IMR-90 (cell line): ENCODE results near the gene ATXN1. TPM values are rescaled to one million over a fixed set of nuclear protein-coding genes. Genes with fewer than 3 reads are reported as not detected.

ENCODE experiments used
- ATAC-seq: fragments of 200-7000 bp; cut with Tn5 transposase; 2 replicates; pipeline ENCODE4 v1.9.1; 2020; ENCODE audit warnings: low read depth, mild to moderate bottlenecking, moderate library complexity
- BruUV-seq: library from RNA; stranded (reverse); fragments of 400-500 nt; replicated peaks from 2 replicates; lab custom pipeline; 2021; lab: Mats Ljungman, UMichigan
- CTCF ChIA-PET: fragments of 300-600 bp; formaldehyde crosslinking; extraction: SDS; loops from one replicate; lab custom pipeline; 2021; ENCODE audit warnings: antibody characterized with exemption; lab: Yijun Ruan, JAX
- POLR2A ChIA-PET: fragments of 300-600 bp; sonication (Branson Sonifier 250); formaldehyde crosslinking; loops from one replicate; lab custom pipeline; 2022; ENCODE audit warnings: antibody characterized with exemption; ENCODE audit not compliant: unreplicated experiment; lab: Charles Lee
- DNase-seq: peaks from one replicate; pipeline ENCODE4 v3.0.0; 2013
- H2AFZ ChIP-seq: replicated peaks from 2 replicates; pipeline ENCODE3; 2013; ENCODE audit warnings: low read length, mild to moderate bottlenecking; ENCODE audit not compliant: poor library complexity
- H2AK5ac ChIP-seq: 2 replicates; pipeline ENCODE4 v1.6.1; 2013; ENCODE audit warnings: low read depth, low read length, inconsistent platforms
- H2AK9ac ChIP-seq: replicated peaks from 2 replicates; pipeline ENCODE3; 2013; ENCODE audit warnings: mild to moderate bottlenecking, low read depth, low read length, moderate library complexity; ENCODE audit not compliant: poor library complexity
- H2BK120ac ChIP-seq: 2 replicates; pipeline ENCODE4 v1.6.1; 2013; ENCODE audit warnings: low read depth, low read length, inconsistent platforms
- H2BK15ac ChIP-seq: 3 replicates; pipeline ENCODE4 v1.6.1; 2013; ENCODE audit warnings: low read depth, low read length, inconsistent platforms
- H2BK20ac ChIP-seq: 2 replicates; pipeline ENCODE4 v1.6.1; 2013; ENCODE audit warnings: low read depth, mild to moderate bottlenecking, inconsistent platforms, low read length, moderate library complexity
- H2BK5ac ChIP-seq: 2 replicates; pipeline ENCODE4 v1.6.1; 2013; ENCODE audit warnings: mild to moderate bottlenecking, low read depth, low read length, inconsistent platforms; ENCODE audit not compliant: poor library complexity, severe bottlenecking
- H3K14ac ChIP-seq: replicated peaks from 2 replicates; pipeline ENCODE4 v1.6.1; 2013; ENCODE audit warnings: low read depth, low read length, inconsistent platforms
- H3K18ac ChIP-seq: 2 replicates; pipeline ENCODE4 v1.6.1; 2013; ENCODE audit warnings: low read depth, low read length, control low read depth
- H3K23ac ChIP-seq: 2 replicates; pipeline ENCODE4 v1.6.1; 2013; ENCODE audit warnings: low read depth, low read length, inconsistent platforms
- H3K27ac ChIP-seq: 2 replicates; pipeline ENCODE4 v1.5.1; 2013; ENCODE audit warnings: mild to moderate bottlenecking, control low read depth, low read length; ENCODE audit not compliant: insufficient read depth
- H3K27me3 ChIP-seq: 2 replicates; pipeline ENCODE4 v1.6.1; 2013; ENCODE audit warnings: low read length; ENCODE audit not compliant: control insufficient read depth, insufficient read depth
- H3K36me3 ChIP-seq: 2 replicates; pipeline ENCODE4 v1.6.1; 2013; ENCODE audit warnings: low read length, mixed read lengths; ENCODE audit not compliant: control insufficient read depth, insufficient read depth
- H3K4ac ChIP-seq: 2 replicates; pipeline ENCODE4 v1.6.1; 2013; ENCODE audit warnings: low read depth, low read length, inconsistent platforms
- H3K4me1 ChIP-seq: 2 replicates; pipeline ENCODE4 v1.6.1; 2013; ENCODE audit warnings: low read length, mixed read lengths; ENCODE audit not compliant: control insufficient read depth, insufficient read depth
- H3K4me2 ChIP-seq: 2 replicates; pipeline ENCODE4 v1.6.1; 2013; ENCODE audit warnings: low read depth, mild to moderate bottlenecking, control low read depth, low read length, moderate library complexity
- H3K4me3 ChIP-seq: 2 replicates; pipeline ENCODE4 v1.5.1; 2013; ENCODE audit warnings: low read depth, mild to moderate bottlenecking, control low read depth, low read length, moderate library complexity; ENCODE audit not compliant: insufficient read depth
- H3K56ac ChIP-seq: 2 replicates; pipeline ENCODE4 v1.6.1; 2013; ENCODE audit warnings: low read length, inconsistent platforms; ENCODE audit not compliant: insufficient read depth; ENCODE audit errors: extremely low read depth
- H3K79me1 ChIP-seq, 2 experiments: 2 replicates each; pipeline ENCODE4 v1.6.1; 2013; ENCODE audit warnings: low read length in 2 of 2, inconsistent platforms in 1 of 2, low read depth in 1 of 2
- H3K9ac ChIP-seq: 2 replicates; pipeline ENCODE4 v1.6.1; 2013; ENCODE audit warnings: low read depth, low read length, control low read depth
- H3K9me1 ChIP-seq: 2 replicates; pipeline ENCODE4 v1.6.1; 2013; ENCODE audit warnings: low read length, inconsistent platforms; ENCODE audit not compliant: insufficient read depth
- H3K9me3 ChIP-seq: 2 replicates; pipeline ENCODE4 v1.6.1; 2013; ENCODE audit warnings: low read length; ENCODE audit not compliant: control insufficient read depth, insufficient read depth
- H4K20me1 ChIP-seq: 2 replicates; pipeline ENCODE4 v1.6.1; 2013; ENCODE audit warnings: low read length, inconsistent platforms; ENCODE audit not compliant: insufficient read depth
- H4K5ac ChIP-seq: 2 replicates; pipeline ENCODE4 v1.6.1; 2013; ENCODE audit warnings: mild to moderate bottlenecking, low read depth, low read length, control low read depth
- H4K8ac ChIP-seq, 2 experiments: 2 replicates each; pipeline ENCODE4 v1.6.1; 2013; ENCODE audit warnings: low read depth in 2 of 2, low read length in 2 of 2, control low read depth in 1 of 2, inconsistent platforms in 1 of 2
- H4K91ac ChIP-seq: 2 replicates; pipeline ENCODE4 v1.6.1; 2013; ENCODE audit warnings: low read depth, low read length, inconsistent platforms; ENCODE audit not compliant: insufficient read depth
- BHLHE40 ChIP-seq: fragments of 150-350 bp; IDR thresholded peaks from 2 replicates; pipeline ENCODE4 v1.6.1; 2016; ENCODE audit warnings: mild to moderate bottlenecking, low read depth, low read length
- CHD1 ChIP-seq: IDR thresholded peaks from 2 replicates; pipeline ENCODE4 v1.6.1; 2012; ENCODE audit warnings: low read depth, low read length, improper control_type of control experiment
- CTCF ChIP-seq: conservative IDR thresholded peaks from 2 replicates; pipeline ENCODE4 v1.5.1; 2012; ENCODE audit warnings: mild to moderate bottlenecking, low read depth, low read length, improper control_type of control experiment
- FOS ChIP-seq: fragments of 150-350 bp; IDR thresholded peaks from 2 replicates; pipeline ENCODE4 v1.6.1; 2016; ENCODE audit warnings: low read depth, low read length
- MAFK ChIP-seq: IDR thresholded peaks from 2 replicates; pipeline ENCODE4 v1.6.1; 2012; ENCODE audit warnings: low read depth, low read length, improper control_type of control experiment
- MAZ ChIP-seq: IDR thresholded peaks from 2 replicates; pipeline ENCODE4 v1.6.1; 2012; ENCODE audit warnings: low read depth, mild to moderate bottlenecking, low read length, improper control_type of control experiment, moderate library complexity, borderline replicate concordance
- MXI1 ChIP-seq: IDR thresholded peaks from 2 replicates; pipeline ENCODE4 v1.6.1; 2012; ENCODE audit warnings: low read depth, mild to moderate bottlenecking, low read length, moderate library complexity, borderline replicate concordance
- NFE2L2 ChIP-seq: fragments of 150-350 bp; IDR thresholded peaks from 2 replicates; pipeline ENCODE4 v1.6.1; 2016; ENCODE audit warnings: low read depth, mild to moderate bottlenecking, low read length
- POLR2A ChIP-seq: IDR thresholded peaks from 2 replicates; pipeline ENCODE4 v1.6.1; 2012; ENCODE audit warnings: mild to moderate bottlenecking, low read depth, low read length
- RAD21 ChIP-seq: IDR thresholded peaks from 2 replicates; pipeline ENCODE4 v1.6.1; 2012; ENCODE audit warnings: low read length, improper control_type of control experiment
- RCOR1 ChIP-seq: IDR thresholded peaks from 2 replicates; pipeline ENCODE4 v1.6.1; 2012; ENCODE audit warnings: mild to moderate bottlenecking, low read length, improper control_type of control experiment; ENCODE audit not compliant: insufficient replicate concordance
- RFX5 ChIP-seq: IDR thresholded peaks from 2 replicates; pipeline ENCODE4 v1.8.0; 2012; ENCODE audit warnings: low read depth, mild to moderate bottlenecking, low read length, moderate library complexity
- SMC3 ChIP-seq: fragments of 150-350 bp; IDR thresholded peaks from 2 replicates; pipeline ENCODE4 v1.6.1; 2016; ENCODE audit warnings: low read depth, mild to moderate bottlenecking, antibody characterized with exemption, low read length, moderate library complexity
- USF2 ChIP-seq: fragments of 150-350 bp; IDR thresholded peaks from 2 replicates; pipeline ENCODE4 v1.6.1; 2017; ENCODE audit warnings: mild to moderate bottlenecking, antibody characterized with exemption, low read length, low read depth
- WGBS, 2 experiments: methylation state at CpG; one replicate each; pipeline versions ENCODE4 v1.1.5 to v1.1.7; 2013; ENCODE audit warnings: missing lambda C conversion rate in 2 of 2; ENCODE audit not compliant: insufficient read length in 1 of 2; ENCODE audit errors: extremely low coverage in 2 of 2; 5-methylcytosine and 5-hydroxymethylcytosine counted together
- dilution Hi-C: fragments of 300-500 bp; cut with HindIII; formaldehyde crosslinking; loops from one replicate; pipeline ENCODE4 v1.14.3; 2018; ENCODE audit warnings: low sequenced_read_pairs; ENCODE audit not compliant: unreplicated experiment
- in situ Hi-C: fragments of 300-500 bp; cut with MboI; formaldehyde crosslinking; loops from 3 replicates; pipeline ENCODE4 v1.14.3; 2019; ENCODE audit warnings: low sequenced_read_pairs, inconsistent platforms, mixed read lengths
- intact Hi-C: fragments of 100-400 bp; cut with micrococcal nuclease; formaldehyde crosslinking; loops from 2 replicates; pipeline ENCODE4 v1.10.0; 2022
- polyA plus RNA-seq, 3 experiments: library from polyadenylated mRNA; depleted of rRNA; stranded (reverse); fragments of >200 nt; gene quantifications; 2 replicates each; pipeline ENCODE4 v1.2.3, GENCODE V29; 2012; ENCODE audit warnings: low replicate concordance in 1 of 3
- total RNA-seq: library from RNA; depleted of rRNA; stranded (reverse); fragments of >200 nt; gene quantifications from 2 replicates; pipeline ENCODE4 v1.2.3, GENCODE V29; 2012

Gene ATXN1
- total and polyA plus RNA-seq, 2 of the 4 experiments (the other 2 are of a cell fraction) = 7.3 to 11.1 TPM

- H4K5ac ChIP-seq = no peak overlapping the region
- in situ Hi-C loops (no loop called here), intact Hi-C loops (no loop called here), dilution Hi-C loops (no loop called here)
- H2AFZ ChIP-seq = no peak overlapping the region
- H3K27me3 ChIP-seq = no peaks in the 10 kb centered on the region
- H3K79me1 ChIP-seq = peaks cover 15 to 18% of the 10 kb centered on the region in 2 experiments
- H3K9me3 ChIP-seq = no peaks in the 10 kb centered on the region
- TF ChIP-seq MAZ (no peak), MXI1 (no peak), POLR2A (no peak), SMC3 (no peak), RAD21 (no peak), RFX5 (no peak), RCOR1 (no peak), FOS (no peak), CHD1 (no peak), BHLHE40 (no peak), USF2 (no peak), CTCF (no peak), MAFK (no peak), NFE2L2 (no peak)
- CTCF ChIA-PET = no interaction called here
- no peak overlapping the region for H3K14ac ChIP-seq
- no peak overlapping the region for H2AK9ac ChIP-seq
- H3K9me1 ChIP-seq = peaks cover 10% of the 10 kb centered on the region
- no peak overlapping the region for H3K4ac ChIP-seq
- no peaks in the 10 kb centered on the region; the same call in 1 of the 2 replicates for H3K36me3 ChIP-seq
- DNase-seq (no peak), ATAC-seq (no peak)
- no peak overlapping the region for H4K91ac ChIP-seq
- H3K9ac ChIP-seq = no peak overlapping the region
- H3K27ac ChIP-seq = no peak overlapping the region
- H2BK120ac ChIP-seq = no peak overlapping the region
- H3K4me3 ChIP-seq = no peak overlapping the region
- BruUV-seq = no TSS peak
- H4K20me1 ChIP-seq = no peaks in the 10 kb centered on the region
- peak overlapping the region; percentile 49; the same call in 2 of the 3 replicates for H2BK15ac ChIP-seq
- POLR2A ChIA-PET = no interaction called here
- H3K4me2 ChIP-seq = no peak overlapping the region
- no peak overlapping the region for H4K8ac ChIP-seq
- H2BK20ac ChIP-seq = no peak overlapping the region
- H3K56ac ChIP-seq = no peak overlapping the region
- H3K4me1 ChIP-seq = peaks cover 19% of the 10 kb centered on the region
- H3K18ac ChIP-seq = no peak overlapping the region
- H3K23ac ChIP-seq = no peak overlapping the region
- no peak overlapping the region for H2AK5ac ChIP-seq
- no peak overlapping the region for H2BK5ac ChIP-seq
- WGBS, 2 experiments = no CpG with 5 or more reads among the region's 2 CpGs
Observed at GRCh38 chr6:16389642-16390041, 371.6 kb downstream of the ATXN1 start.
